Breast epithelium (tissue), 4 donors: Measurements from ENCODE around the gene CDC42EP1. TPM values are rescaled to one million over a fixed set of nuclear protein-coding genes. Genes with fewer than 3 reads are reported as not detected.
A peak's percentile ranks its signal among the peaks of the same experiment; 100 is the strongest.
"Not testable (repeated sequence)": the region's sequence is repeated elsewhere in the genome, so short reads cannot be mapped to it uniquely, and the experiment has no call there.

Experiments used
- DNase-seq, 2 donors: peaks; one replicate each; pipeline ENCODE4 v3.0.0-alpha.2; 2019; ENCODE audit warnings: low spot score in 2 of 2
- H3K27ac ChIP-seq, 2 donors: fragments of 200-600 bp; sonication (generic) in 1 of 2; one replicate each; pipeline ENCODE4 v1.5.1; 2016 to 2019; ENCODE audit warnings: mild to moderate bottlenecking in 1 of 2
- H3K27me3 ChIP-seq, 2 donors: fragments of 200-600 bp; sonication (generic) in 1 of 2; one replicate each; pipeline versions ENCODE4 v1.5.1 to v1.6.0; 2017 to 2019; ENCODE audit warnings: control low read depth in 1 of 2, mild to moderate bottlenecking in 1 of 2
- H3K36me3 ChIP-seq: fragments of 200-600 bp; one replicate; pipeline ENCODE4 v1.5.1; 2019
- H3K4me1 ChIP-seq, 2 donors: fragments of 200-600 bp; sonication (generic); one replicate each; pipeline ENCODE4 v1.5.1; 2016 to 2019; ENCODE audit warnings: control low read depth in 1 of 2
- H3K4me3 ChIP-seq, 3 donors: fragments of 200-600 bp; sonication (generic); 1 replicate in 2 of 3; 2 replicates in 1 of 3; pipeline ENCODE4 v1.5.1; 2016 to 2019; ENCODE audit warnings: mild to moderate bottlenecking in 3 of 3, moderate library complexity in 2 of 3
- H3K9me3 ChIP-seq, 2 donors: fragments of 200-600 bp; sonication (generic) in 1 of 2; one replicate each; pipeline ENCODE4 v1.5.1; 2016 to 2019; ENCODE audit warnings: control low read depth in 1 of 2
- CTCF ChIP-seq, 3 donors: fragments of 450-650 bp; IDR thresholded peaks; one replicate each; pipeline ENCODE4 v1.5.1; 2016 to 2017; ENCODE audit warnings: antibody characterized with exemption in 3 of 3, mild to moderate bottlenecking in 3 of 3, moderate library complexity in 3 of 3
- POLR2A ChIP-seq: fragments of 450-650 bp; IDR thresholded peaks from one replicate; pipeline ENCODE4 v1.6.1; 2016; ENCODE audit warnings: antibody characterized with exemption, mild to moderate bottlenecking, moderate library complexity
- POLR2AphosphoS5 ChIP-seq, 3 donors: sonication (generic); formaldehyde crosslinking; IDR thresholded peaks; one replicate each; pipeline ENCODE4 v1.6.1; 2017; ENCODE audit warnings: antibody characterized with exemption in 3 of 3
- intact Hi-C: fragments of 100-400 bp; cut with DNase I; formaldehyde crosslinking; loops from one replicate; pipeline ENCODE4 v1.15.1; 2023; ENCODE audit warnings: low total_unique reads
- total RNA-seq, 3 donors: library from RNA; depleted of rRNA; stranded (reverse); fragments of >200 nt; gene quantifications; one replicate each; pipeline ENCODE4 v1.1.0, GENCODE V29; 2016

CDC42EP1 gene
- total RNA-seq, 3 donors from 2014 or later = 13.8 to 43.0 (median 29.8) TPM

- Histone ChIP-seq H3K36me3 (no peaks in the 10 kb centered on the region), H3K27ac (no peak overlapping the region), H3K4me3 (no peak overlapping the region), H3K9me3 (no peaks in the 10 kb centered on the region), H3K4me1 (no peaks in the 10 kb centered on the region), H3K27me3 (no peaks in the 10 kb centered on the region)
- TF ChIP-seq POLR2A = no peak
- no peak for TF ChIP-seq POLR2AphosphoS5 (IDR thresholded peaks at IDR 0.05)
- no peak for TF ChIP-seq CTCF (IDR thresholded peaks at IDR 0.05)
- intact Hi-C loops = no loop called here
- no peak for DNase-seq
Observed at GRCh38 chr22:37535159-37535558, 25.1 kb upstream of the CDC42EP1 start.

- Histone ChIP-seq H3K27ac (peak overlapping the region in 1 of 2 donors; percentile 27), H3K4me3 (peak overlapping the region in 2 of 3 donors; percentile 4 to 30)
Observed at GRCh38 chr22:37538590-37539357, 21.5 kb upstream of the CDC42EP1 start.

GRCh38 chr22:37539790-37540189, 20.5 kb upstream of the CDC42EP1 start:
- H3K27me3 ChIP-seq, H3K36me3 ChIP-seq, H3K4me3 ChIP-seq, H3K27ac ChIP-seq, DNase-seq, H3K4me1 ChIP-seq, H3K9me3 ChIP-seq: not testable (repeated sequence)
- intact Hi-C loops = loop anchor here (10.0 kb wide), 1 partner anchor 55 kb away; no protein-coding TSS in a partner anchor

More at GRCh38 chr22:37538590-37539357, 21.5 kb upstream of the CDC42EP1 start:
- no peaks in the 10 kb centered on the region for H3K27me3 ChIP-seq
- peaks cover 2 to 5% of the 10 kb centered on the region in 2 donors for H3K4me1 ChIP-seq
- intact Hi-C loops = no loop called here
- TF ChIP-seq POLR2AphosphoS5 (IDR thresholded peaks at IDR 0.05) = peak in 2 of 3 donors; percentile 62 to 79
- no peak for TF ChIP-seq POLR2A
- TF ChIP-seq CTCF (IDR thresholded peaks at IDR 0.05) = peak; percentile 97 to 100 (median 100)
- H3K36me3 ChIP-seq = no peaks in the 10 kb centered on the region
- peak; percentile 92 to 94 for DNase-seq
- H3K9me3 ChIP-seq = no peaks in the 10 kb centered on the region

GRCh38 chr22:37542416-37542815, 17.9 kb upstream of the CDC42EP1 start:
- H3K4me3 ChIP-seq, H3K27me3 ChIP-seq, H3K9me3 ChIP-seq, H3K36me3 ChIP-seq, DNase-seq: not testable (repeated sequence)
- intact Hi-C loops = loop anchor here (10.0 kb wide), 1 partner anchor 52 kb away; no protein-coding TSS in a partner anchor
- Histone ChIP-seq H3K4me1 (peaks cover 18 to 31% of the 10 kb centered on the region in 2 donors), H3K27ac (peak overlapping the region; percentile 76 to 98)

- intact Hi-C loops = loop anchor here (10.0 kb wide), 1 partner anchor 52 kb away; no protein-coding TSS in a partner anchor
- Histone ChIP-seq H3K9me3 (no peaks in the 10 kb centered on the region), H3K36me3 (no peaks in the 10 kb centered on the region), H3K4me3 (no peak overlapping the region), H3K4me1 (peaks cover 18 to 31% of the 10 kb centered on the region in 2 donors), H3K27me3 (no peaks in the 10 kb centered on the region), H3K27ac (peak overlapping the region; percentile 16 to 98)
- TF ChIP-seq CTCF (IDR thresholded peaks at IDR 0.05) = no peak
- DNase-seq = no peak
Observed at GRCh38 chr22:37542959-37543358, 17.3 kb upstream of the CDC42EP1 start.

- peaks cover 18 to 46% of the 10 kb centered on the region in 2 donors for H3K4me1 ChIP-seq
- no peaks in the 10 kb centered on the region for H3K36me3 ChIP-seq
- H3K27me3 ChIP-seq = no peaks in the 10 kb centered on the region
- peak overlapping the region; percentile 13 to 57 (median 35) for H3K4me3 ChIP-seq
- intact Hi-C loops = loop anchor here (5.0 to 10.0 kb wide), 2 partner anchors 50 to 1298 kb away; no protein-coding TSS in a partner anchor
- TF ChIP-seq POLR2AphosphoS5 (IDR thresholded peaks at IDR 0.05) (peak in 1 of 3 donors; percentile 27), CTCF (IDR thresholded peaks at IDR 0.05) (peak; percentile 13 to 61 (median 38)), POLR2A (no peak)
- H3K27ac ChIP-seq = peak overlapping the region; percentile 96 to 98
- H3K9me3 ChIP-seq = no peaks in the 10 kb centered on the region
- peak in 1 of 2 donors; percentile 82 for DNase-seq
Observed at GRCh38 chr22:37544955-37545702, 15.2 kb upstream of the CDC42EP1 start.
